HEK293T (cell line): Measurements from ENCODE around the gene TTC9.

Source experiments
- CTCF ChIA-PET: fragments of 350-600 bp; formaldehyde crosslinking; extraction: SDS; loops from one replicate; lab custom pipeline; 2021; ENCODE audit warnings: antibody characterized with exemption, inconsistent platforms; lab: Yijun Ruan, JAX
- POLR2A ChIA-PET: fragments of 350-600 bp; formaldehyde crosslinking; extraction: SDS; loops from one replicate; lab custom pipeline; 2020; ENCODE audit warnings: antibody characterized with exemption, inconsistent platforms; lab: Yijun Ruan, JAX
- DNase-seq: peaks from one replicate; pipeline ENCODE4 v3.0.0; 2012; ENCODE audit warnings: mixed read lengths; ENCODE audit errors: extremely low spot score
- ARNT ChIP-seq: fragments of 450-650 bp; IDR thresholded peaks from 2 replicates; pipeline ENCODE4 v1.6.1; 2017; ENCODE audit warnings: mild to moderate bottlenecking
- BHLHE40 ChIP-seq: fragments of 450-650 bp; IDR thresholded peaks from 2 replicates; pipeline ENCODE4 v1.6.1; 2016; ENCODE audit warnings: mild to moderate bottlenecking, moderate library complexity, borderline replicate concordance
- CTBP1 ChIP-seq: fragments of 450-650 bp; IDR thresholded peaks from 2 replicates; pipeline ENCODE4 v1.6.1; 2016; ENCODE audit warnings: borderline replicate concordance
- ELF4 ChIP-seq: fragments of 450-650 bp; IDR thresholded peaks from 2 replicates; pipeline ENCODE4 v1.6.1; 2017; ENCODE audit warnings: antibody characterized with exemption
- FOXA1 ChIP-seq: fragments of 450-650 bp; IDR thresholded peaks from 2 replicates; pipeline ENCODE4 v1.6.1; 2016; ENCODE audit warnings: mild to moderate bottlenecking
- FOXK2 ChIP-seq: fragments of 450-650 bp; IDR thresholded peaks from 2 replicates; pipeline ENCODE4 v1.6.1; 2016; ENCODE audit warnings: mild to moderate bottlenecking
- FOXM1 ChIP-seq: fragments of 450-650 bp; IDR thresholded peaks from 2 replicates; pipeline ENCODE4 v1.6.1; 2017; ENCODE audit warnings: mild to moderate bottlenecking, borderline replicate concordance
- HDGF ChIP-seq: fragments of 450-650 bp; IDR thresholded peaks from 2 replicates; pipeline ENCODE4 v1.6.1; 2017; ENCODE audit warnings: antibody characterized with exemption, borderline replicate concordance
- L3MBTL2 ChIP-seq: fragments of 450-650 bp; conservative IDR thresholded peaks from 2 replicates; pipeline ENCODE4 v1.6.1; 2016; ENCODE audit warnings: mild to moderate bottlenecking
- LEF1 ChIP-seq: fragments of 450-650 bp; IDR thresholded peaks from 2 replicates; pipeline ENCODE4 v1.6.1; 2017; ENCODE audit warnings: mild to moderate bottlenecking, borderline replicate concordance
- NFRKB ChIP-seq: fragments of 450-650 bp; IDR thresholded peaks from 2 replicates; pipeline ENCODE4 v1.6.1; 2016; ENCODE audit warnings: mild to moderate bottlenecking, moderate library complexity
- PKNOX1 ChIP-seq: fragments of 450-650 bp; IDR thresholded peaks from 2 replicates; pipeline ENCODE4 v1.6.1; 2016
- SP1 ChIP-seq: fragments of 450-650 bp; IDR thresholded peaks from 2 replicates; pipeline ENCODE4 v1.6.1; 2017
- SUZ12 ChIP-seq: fragments of 450-650 bp; IDR thresholded peaks from 2 replicates; pipeline ENCODE4 v1.6.1; 2016; ENCODE audit warnings: mild to moderate bottlenecking
- TARDBP ChIP-seq: fragments of 450-650 bp; IDR thresholded peaks from 2 replicates; pipeline ENCODE4 v1.6.1; 2016
- ZNF384 ChIP-seq: fragments of 450-650 bp; IDR thresholded peaks from 2 replicates; pipeline ENCODE4 v1.6.1; 2016

The TTC9 gene

GRCh38 chr14:70713096-70713495 lies 71.4 kb downstream of the TTC9 start:
- POLR2A ChIA-PET = no interaction called here
- CTCF ChIA-PET = interaction anchor here (0.8 to 1.2 kb wide), 2 partner anchors 27 to 108 kb away, joined by 4 read pairs; no protein-coding TSS in a partner anchor

GRCh38 chr14:70713511-70713916 lies 71.8 kb downstream of the TTC9 start:
- DNase-seq = no peak
- ChIA-PET POLR2A (no interaction called here), CTCF (interaction anchor here (0.5 to 1.2 kb wide), 5 partner anchors 21 to 831 kb away, joined by 3 to 4 read pairs (median 3); no protein-coding TSS in a partner anchor)
- no peak for TF ChIP-seq FOXK2
- TF ChIP-seq ARNT = no peak
- no peak for TF ChIP-seq HDGF
- no peak for TF ChIP-seq FOXM1
- no peak for TF ChIP-seq BHLHE40
- TF ChIP-seq NFRKB = no peak
- no peak for TF ChIP-seq CTBP1
- TF ChIP-seq L3MBTL2 = no peak
- no peak for TF ChIP-seq TARDBP
- TF ChIP-seq ZNF384 = no peak
- no peak for TF ChIP-seq SP1
- no peak for TF ChIP-seq PKNOX1
- no peak for TF ChIP-seq SUZ12
- TF ChIP-seq LEF1 = no peak
- TF ChIP-seq ELF4 = no peak

More at GRCh38 chr14:70713096-70713495, 71.4 kb downstream of the TTC9 start:
- TF ChIP-seq SUZ12 = no peak
- no peak for TF ChIP-seq HDGF
- no peak for TF ChIP-seq SP1
- TF ChIP-seq FOXM1 = no peak
- TF ChIP-seq ZNF384 = no peak
- no peak for TF ChIP-seq CTBP1
- no peak for TF ChIP-seq FOXK2
- TF ChIP-seq ELF4 = no peak
- TF ChIP-seq LEF1 = no peak
- TF ChIP-seq PKNOX1 = no peak
- no peak for TF ChIP-seq ARNT
- no peak for TF ChIP-seq BHLHE40
- no peak for TF ChIP-seq TARDBP
- no peak for TF ChIP-seq NFRKB
- TF ChIP-seq FOXA1 = no peak
- TF ChIP-seq L3MBTL2 = no peak
- no peak for DNase-seq

- CTCF ChIA-PET = interaction anchor here (0.5 to 1.2 kb wide), 4 partner anchors 21 to 831 kb away, joined by 3 to 4 read pairs (median 3); no protein-coding TSS in a partner anchor
- POLR2A ChIA-PET = no interaction called here
- TF ChIP-seq LEF1 = no peak
- TF ChIP-seq ZNF384 = peak; percentile 97
- TF ChIP-seq ELF4 = no peak
- TF ChIP-seq L3MBTL2 = no peak
- no peak for TF ChIP-seq SUZ12
- no peak for TF ChIP-seq FOXA1
- no peak for TF ChIP-seq TARDBP
- DNase-seq = peak; percentile 54
Observed at GRCh38 chr14:70714055-70714550, 72.4 kb downstream of the TTC9 start.

GRCh38 chr14:70716483-70716882 lies 74.8 kb downstream of the TTC9 start:
- no peak for TF ChIP-seq HDGF
- TF ChIP-seq ARNT = no peak
- TF ChIP-seq CTBP1 = no peak
- TF ChIP-seq PKNOX1 = no peak
- no peak for TF ChIP-seq ZNF384
- no peak for TF ChIP-seq FOXA1
- TF ChIP-seq TARDBP = no peak
- no peak for TF ChIP-seq LEF1
- TF ChIP-seq ELF4 = no peak
- TF ChIP-seq NFRKB = no peak
- TF ChIP-seq L3MBTL2 = no peak
- no peak for TF ChIP-seq FOXM1
- ChIA-PET CTCF (interaction anchor here (0.6 kb wide), 1 partner anchor 20 kb away, joined by 5 read pairs; no protein-coding TSS in a partner anchor), POLR2A (no interaction called here)
- DNase-seq = no peak

GRCh38 chr14:70716958-70717357 lies 75.2 kb downstream of the TTC9 start:
- POLR2A ChIA-PET = no interaction called here
- no peak for DNase-seq
- no peak for TF ChIP-seq NFRKB
- CTCF ChIA-PET = no interaction called here

GRCh38 chr14:70718383-70719118 lies 76.8 kb downstream of the TTC9 start:
- CTCF ChIA-PET = no interaction called here
- TF ChIP-seq SP1 (no peak), BHLHE40 (no peak), NFRKB (no peak), PKNOX1 (no peak), FOXK2 (no peak), ZNF384 (no peak), LEF1 (no peak), CTBP1 (no peak), ARNT (no peak), HDGF (no peak), ELF4 (no peak), FOXM1 (no peak), TARDBP (no peak), SUZ12 (no peak)
- POLR2A ChIA-PET = no interaction called here
- no peak for DNase-seq
